GM12874 (cell line): ENCODE data around the gene RNF135.

Source experiments
- TF ChIP-seq, protein P1 (sequence below): IDR thresholded peaks from 2 replicates; pipeline ENCODE4 v1.5.1; 2011; ENCODE audit warnings: low read depth, mild to moderate bottlenecking, control low read depth, low read length, moderate library complexity; ENCODE audit not compliant: insufficient read depth

Gene RNF135

GRCh38 chr17:30970831-30971567, at the start of gene RNF135:
Gene RNF135 (plus strand): TSS chr17:30971039. CDS start chr17:30971074, 35 bp downstream.
- TF ChIP-seq, protein P1, sequence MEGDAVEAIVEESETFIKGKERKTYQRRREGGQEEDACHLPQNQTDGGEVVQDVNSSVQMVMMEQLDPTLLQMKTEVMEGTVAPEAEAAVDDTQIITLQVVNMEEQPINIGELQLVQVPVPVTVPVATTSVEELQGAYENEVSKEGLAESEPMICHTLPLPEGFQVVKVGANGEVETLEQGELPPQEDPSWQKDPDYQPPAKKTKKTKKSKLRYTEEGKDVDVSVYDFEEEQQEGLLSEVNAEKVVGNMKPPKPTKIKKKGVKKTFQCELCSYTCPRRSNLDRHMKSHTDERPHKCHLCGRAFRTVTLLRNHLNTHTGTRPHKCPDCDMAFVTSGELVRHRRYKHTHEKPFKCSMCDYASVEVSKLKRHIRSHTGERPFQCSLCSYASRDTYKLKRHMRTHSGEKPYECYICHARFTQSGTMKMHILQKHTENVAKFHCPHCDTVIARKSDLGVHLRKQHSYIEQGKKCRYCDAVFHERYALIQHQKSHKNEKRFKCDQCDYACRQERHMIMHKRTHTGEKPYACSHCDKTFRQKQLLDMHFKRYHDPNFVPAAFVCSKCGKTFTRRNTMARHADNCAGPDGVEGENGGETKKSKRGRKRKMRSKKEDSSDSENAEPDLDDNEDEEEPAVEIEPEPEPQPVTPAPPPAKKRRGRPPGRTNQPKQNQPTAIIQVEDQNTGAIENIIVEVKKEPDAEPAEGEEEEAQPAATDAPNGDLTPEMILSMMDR = no peak

- TF ChIP-seq, protein P1 = no peak
Observed at GRCh38 chr17:30921544-30922196, 49.2 kb upstream of the RNF135 start, which contains the start of gene ADAP2. Gene ADAP2 (plus strand): TSS chr17:30921945. CDS start chr17:30922015, 70 bp downstream.

DNA sequence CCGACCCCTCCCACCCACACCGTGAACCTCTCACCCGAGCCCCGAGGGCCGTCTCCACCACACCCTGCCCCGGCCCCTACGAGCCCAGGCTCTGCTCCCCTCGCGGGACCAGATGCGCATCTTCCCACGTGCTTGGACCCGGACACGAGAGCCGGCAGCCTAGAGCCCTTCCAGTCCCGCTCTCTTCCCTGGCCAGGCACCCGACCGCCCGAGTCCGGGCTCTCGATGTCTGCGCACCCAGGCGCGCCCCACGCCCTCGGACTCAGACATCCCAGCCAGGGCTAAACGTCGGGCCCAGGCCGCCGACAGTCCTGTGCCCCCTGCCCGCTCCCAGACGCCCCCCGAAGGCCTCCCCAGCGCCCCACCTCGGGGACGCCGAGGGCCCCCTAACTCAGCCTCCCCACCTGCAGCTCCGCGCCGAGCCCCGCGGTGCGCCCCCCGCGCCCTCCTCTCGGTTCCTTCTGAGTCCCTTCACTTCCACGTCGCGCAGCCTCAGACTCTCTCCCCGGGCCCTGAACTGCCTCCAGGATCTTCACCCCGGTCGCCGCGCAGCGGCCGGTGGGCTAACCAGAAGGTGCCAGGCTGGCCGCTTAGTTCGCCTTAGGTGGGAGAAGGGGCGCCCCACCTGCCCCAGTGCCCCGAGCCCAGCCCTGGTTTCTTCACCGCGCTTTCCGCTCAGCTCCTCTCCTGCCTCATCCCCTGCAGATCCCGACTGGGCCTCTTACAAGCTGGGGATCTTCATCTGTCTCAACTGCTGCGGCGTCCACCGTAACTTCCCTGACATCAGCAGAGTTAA, 48.4 kb upstream of the RNF135 start:
- TF ChIP-seq, protein P1 = no peak

DNA sequence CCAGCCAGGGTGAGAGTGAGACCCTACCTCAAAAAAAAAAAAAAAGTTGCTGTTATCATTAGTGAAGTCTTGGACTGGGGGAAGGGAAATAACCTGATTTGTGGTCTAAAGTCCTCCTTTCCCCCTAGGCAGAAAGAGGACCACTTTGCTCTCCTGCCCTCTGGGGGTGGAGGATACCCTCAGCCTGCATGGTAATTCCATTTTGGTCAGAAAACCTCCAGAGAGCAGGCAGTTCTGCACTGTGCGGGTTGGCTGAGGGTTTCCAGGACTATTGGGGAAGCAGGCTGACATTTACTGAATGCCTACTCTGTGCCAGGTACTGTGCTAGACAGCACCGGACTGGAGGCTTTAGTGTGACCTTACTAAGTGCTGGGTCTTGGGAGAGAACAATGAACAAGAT, 46.5 kb upstream of the RNF135 start:
- TF ChIP-seq, protein P1 = no peak

DNA sequence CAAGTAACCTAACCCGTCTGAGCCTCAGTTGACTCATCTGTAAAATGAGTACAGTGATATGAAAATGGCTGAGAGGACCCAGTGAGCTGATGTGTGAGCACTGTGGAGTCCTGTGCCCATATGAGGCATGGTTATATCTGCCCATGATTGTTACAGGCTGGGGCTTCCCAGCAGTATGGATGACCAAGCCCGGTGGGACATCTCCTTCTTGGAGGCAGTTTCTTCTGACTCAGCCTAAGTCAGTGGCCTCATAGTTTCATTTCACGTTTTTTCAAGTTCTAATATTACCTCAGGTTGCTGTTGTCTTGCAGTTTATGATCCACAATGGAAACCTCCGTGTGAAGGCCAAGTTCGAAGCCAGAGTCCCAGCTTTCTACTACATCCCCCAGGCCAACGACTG, 44.3 kb upstream of the RNF135 start:
- TF ChIP-seq, protein P1 = no peak

GRCh38 chr17:30927756-30928155, 43.1 kb upstream of the RNF135 start:
- TF ChIP-seq, protein P1 = no peak

DNA sequence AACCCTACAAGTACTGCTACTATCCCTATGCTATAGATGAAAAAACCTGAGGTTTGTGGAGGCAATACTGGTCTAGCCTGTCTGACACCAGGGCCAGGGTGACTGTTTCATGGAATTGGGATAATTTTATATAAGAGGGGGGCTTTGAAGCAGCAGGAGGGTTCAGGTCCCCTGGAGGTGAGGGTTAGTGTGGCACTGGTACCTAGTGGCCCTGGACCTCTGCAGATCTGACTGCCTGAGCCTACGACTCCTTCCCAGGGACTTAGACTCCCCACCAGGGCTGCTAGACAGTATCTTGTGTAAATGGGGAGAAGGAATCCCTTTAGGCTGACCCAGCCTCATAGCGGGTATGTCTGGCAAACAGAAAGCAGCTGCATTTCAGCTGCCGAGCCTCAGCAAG, 42.3 kb upstream of the RNF135 start:
- TF ChIP-seq, protein P1 = no peak
